ENCODE measurements around the gene LRRC28.

The LRRC28 gene

DNA sequence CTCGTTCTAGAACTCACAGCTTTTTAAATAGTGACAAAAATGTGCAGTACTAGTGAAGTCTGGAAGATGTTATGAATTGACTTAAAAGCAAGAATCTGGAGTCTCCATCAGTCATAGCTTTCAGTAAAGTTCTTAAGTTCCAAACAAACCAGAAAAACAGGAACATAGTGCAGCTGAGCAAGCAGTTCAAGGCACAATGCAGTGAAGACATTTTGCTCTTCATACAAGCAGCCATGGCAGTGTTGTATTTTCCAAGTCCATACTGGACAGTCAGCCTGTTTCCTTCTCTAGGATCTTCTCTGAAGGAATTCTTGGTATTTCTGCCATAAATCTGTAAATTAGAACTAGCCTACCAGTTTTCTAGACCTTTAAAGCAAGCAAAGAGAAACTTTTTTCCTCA, 90.5 kb downstream of the LRRC28 start:
- TF ChIP-seq, protein P1, sequence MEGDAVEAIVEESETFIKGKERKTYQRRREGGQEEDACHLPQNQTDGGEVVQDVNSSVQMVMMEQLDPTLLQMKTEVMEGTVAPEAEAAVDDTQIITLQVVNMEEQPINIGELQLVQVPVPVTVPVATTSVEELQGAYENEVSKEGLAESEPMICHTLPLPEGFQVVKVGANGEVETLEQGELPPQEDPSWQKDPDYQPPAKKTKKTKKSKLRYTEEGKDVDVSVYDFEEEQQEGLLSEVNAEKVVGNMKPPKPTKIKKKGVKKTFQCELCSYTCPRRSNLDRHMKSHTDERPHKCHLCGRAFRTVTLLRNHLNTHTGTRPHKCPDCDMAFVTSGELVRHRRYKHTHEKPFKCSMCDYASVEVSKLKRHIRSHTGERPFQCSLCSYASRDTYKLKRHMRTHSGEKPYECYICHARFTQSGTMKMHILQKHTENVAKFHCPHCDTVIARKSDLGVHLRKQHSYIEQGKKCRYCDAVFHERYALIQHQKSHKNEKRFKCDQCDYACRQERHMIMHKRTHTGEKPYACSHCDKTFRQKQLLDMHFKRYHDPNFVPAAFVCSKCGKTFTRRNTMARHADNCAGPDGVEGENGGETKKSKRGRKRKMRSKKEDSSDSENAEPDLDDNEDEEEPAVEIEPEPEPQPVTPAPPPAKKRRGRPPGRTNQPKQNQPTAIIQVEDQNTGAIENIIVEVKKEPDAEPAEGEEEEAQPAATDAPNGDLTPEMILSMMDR (IDR thresholded peaks at IDR 0.05; ENCODE audit: low read depth, low read length), result no peak
- DNase-seq (ENCODE audit: extremely low read depth, low read depth), result no peak

DNA sequence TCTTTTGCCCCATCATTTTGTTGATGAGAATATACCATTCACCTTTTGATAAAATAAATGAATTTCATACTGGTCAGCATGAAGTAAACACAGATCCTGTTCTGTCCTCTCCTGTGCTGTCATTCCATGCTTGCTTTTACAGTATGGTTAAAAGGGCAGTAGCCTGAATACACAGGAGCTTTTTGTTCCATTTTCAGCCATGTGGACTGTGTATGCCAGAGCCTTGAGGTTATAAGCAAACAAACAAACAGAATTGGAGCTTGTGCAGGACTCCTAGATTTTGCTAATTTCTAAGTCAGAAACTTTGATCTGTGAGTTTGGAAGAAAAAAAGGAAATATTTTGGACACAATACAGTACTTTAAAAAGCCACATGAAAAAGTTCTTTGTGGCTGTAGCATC, 91.9 kb downstream of the LRRC28 start:
- DNase-seq (ENCODE audit: extremely low read depth, low read depth), result no peak
- TF ChIP-seq, protein P1 (IDR thresholded peaks at IDR 0.05; ENCODE audit: low read depth, low read length), result no peak

DNA sequence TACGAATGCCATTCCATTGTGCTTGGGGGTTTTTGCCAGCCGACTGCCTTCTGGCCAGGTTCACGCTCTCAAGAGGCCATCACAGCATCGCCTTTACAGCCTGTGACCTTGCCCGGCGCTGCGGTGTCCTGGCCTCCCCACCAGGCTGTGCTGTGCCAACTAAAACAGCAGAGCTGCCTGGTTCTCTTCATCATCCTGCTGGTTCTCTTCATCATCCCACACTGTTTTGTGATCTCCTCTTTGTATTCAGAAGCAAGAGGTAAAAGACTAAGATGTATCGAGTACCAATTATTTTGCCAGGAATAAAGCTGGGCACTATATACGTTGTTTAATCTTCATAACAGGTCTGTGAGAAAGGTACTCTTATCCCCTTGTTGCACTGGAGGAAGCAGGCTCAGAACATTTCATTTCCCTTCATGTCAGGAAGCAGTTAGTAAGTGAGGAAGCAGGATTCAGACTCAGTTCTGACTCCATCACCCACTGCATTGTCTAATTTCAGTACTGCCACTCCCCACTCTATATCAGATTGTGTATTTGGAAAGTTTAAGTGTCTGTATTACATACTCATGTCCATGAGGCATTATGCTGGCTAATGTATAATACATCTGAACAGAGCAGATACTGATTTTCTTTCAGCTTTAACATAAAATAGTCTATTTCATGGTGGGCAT, 92.7 kb downstream of the LRRC28 start:
- no peak for DNase-seq (ENCODE audit: extremely low read depth, low read depth)
- TF ChIP-seq, protein P1 (IDR thresholded peaks at IDR 0.05; ENCODE audit: low read depth, low read length), result no peak; the same call in 1 of the 2 replicates

DNA sequence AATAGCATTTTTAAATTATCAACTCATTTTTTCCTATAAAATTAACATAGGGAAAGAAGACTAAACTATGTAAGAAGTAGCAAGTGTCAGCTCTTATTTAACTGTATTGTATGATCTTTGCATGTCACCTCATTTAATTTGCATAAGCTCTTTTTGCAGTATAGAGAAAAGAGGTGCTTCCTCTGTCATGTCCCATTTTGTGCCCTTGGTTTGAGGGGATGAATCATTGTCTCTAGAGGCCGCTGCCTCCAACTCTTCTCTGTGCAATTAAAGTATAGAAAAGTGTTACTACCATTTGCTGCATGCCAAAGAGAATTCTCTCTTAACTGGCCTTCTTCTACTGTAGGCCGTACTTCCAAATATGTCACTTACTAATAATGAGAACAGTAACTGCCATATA, 93.4 kb downstream of the LRRC28 start:
- DNase-seq (ENCODE audit: extremely low read depth, low read depth), result no peak
- TF ChIP-seq, protein P1 (IDR thresholded peaks at IDR 0.05; ENCODE audit: low read depth, low read length), result no peak

DNA sequence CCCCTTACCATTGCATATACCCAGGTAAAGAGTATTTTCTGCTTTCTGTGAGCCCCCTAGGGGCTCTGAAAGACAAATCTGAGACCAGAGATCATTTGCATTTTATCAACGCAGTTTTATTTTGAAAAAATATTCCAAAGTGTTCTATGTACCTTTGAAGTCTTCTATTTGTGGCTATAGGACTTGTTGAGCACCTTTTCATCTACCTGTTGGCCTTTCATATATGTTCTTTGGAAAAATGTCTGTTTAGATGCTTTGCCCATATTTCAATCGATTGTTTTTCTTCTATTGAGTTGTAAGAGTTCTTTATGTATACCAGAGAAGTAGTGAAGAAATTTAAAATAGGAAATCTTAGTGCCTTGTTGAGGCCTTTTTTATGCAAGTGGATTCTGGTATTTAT, 94.0 kb downstream of the LRRC28 start:
- TF ChIP-seq, protein P1 (IDR thresholded peaks at IDR 0.05; ENCODE audit: low read depth, low read length), result no peak
- DNase-seq (ENCODE audit: extremely low read depth, low read depth), result no peak

DNA sequence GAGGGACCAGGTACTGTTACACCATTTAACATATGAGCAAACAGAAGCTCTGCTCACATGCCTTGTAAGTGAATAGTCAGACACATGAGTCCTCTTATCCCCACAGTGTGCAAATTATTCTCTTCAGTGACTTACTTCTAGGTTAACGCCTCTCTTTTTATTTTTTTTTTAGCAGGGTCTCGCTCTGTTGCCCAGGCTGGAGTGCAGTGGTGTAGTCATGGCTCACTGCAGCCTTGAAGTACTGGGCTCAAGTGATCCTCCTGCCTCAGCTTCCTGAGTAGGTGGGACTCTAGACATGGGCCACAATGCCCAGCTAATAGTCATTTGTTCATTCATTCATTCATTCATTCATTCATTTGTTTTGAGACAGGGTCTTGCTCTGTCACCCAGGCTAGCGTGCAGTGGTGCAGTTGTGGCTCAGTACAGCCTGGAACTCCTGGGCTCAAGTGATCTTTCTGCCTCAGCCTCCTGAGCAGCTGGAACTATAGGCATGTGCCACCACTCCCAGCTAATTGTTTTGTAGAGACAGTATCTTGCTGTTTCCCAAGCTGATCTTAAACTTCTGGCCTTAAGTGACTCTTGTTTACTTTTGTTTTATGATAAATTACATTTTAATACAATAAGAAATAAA, 94.7 kb downstream of the LRRC28 start:
- TF ChIP-seq, protein P1 (IDR thresholded peaks at IDR 0.05; ENCODE audit: low read depth, low read length), result no peak
- DNase-seq (ENCODE audit: extremely low read depth, low read depth), result no peak

DNA sequence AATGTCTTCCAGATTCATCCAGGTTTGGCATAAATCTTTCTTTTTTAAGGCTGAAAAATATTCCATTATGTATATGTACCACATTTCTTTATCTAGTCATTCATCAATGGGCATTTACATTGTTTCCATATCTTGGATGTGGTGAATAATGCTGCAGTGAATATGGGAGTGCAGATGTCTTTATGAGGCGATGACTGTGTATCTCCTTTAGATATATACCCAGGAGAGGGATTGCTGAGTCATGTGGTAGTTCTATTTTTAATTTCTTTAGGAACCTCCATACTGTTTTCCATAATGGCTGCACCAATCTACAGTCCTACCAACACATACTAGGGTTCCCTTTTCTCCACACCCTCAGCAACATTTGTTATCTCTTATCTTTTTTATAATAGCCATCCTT, 96.3 kb downstream of the LRRC28 start:
- TF ChIP-seq, protein P1 (IDR thresholded peaks at IDR 0.05; ENCODE audit: low read depth, low read length), result no peak
- DNase-seq (ENCODE audit: extremely low read depth, low read depth), result no peak

Data from AG09319 (cell line).